SHP77 treated with DMSO at 0.1 percent for 48 hours (cell line): ENCODE data around the gene KLHL34.

Source experiments
- DNase-seq: peaks from one replicate; lab custom pipeline; 2025; lab: John Stamatoyannopoulos, UW

Gene KLHL34

GRCh38 chrX:21655901-21656586 lies 2.1 kb downstream of the KLHL34 start:
- no peak for DNase-seq

DNA sequence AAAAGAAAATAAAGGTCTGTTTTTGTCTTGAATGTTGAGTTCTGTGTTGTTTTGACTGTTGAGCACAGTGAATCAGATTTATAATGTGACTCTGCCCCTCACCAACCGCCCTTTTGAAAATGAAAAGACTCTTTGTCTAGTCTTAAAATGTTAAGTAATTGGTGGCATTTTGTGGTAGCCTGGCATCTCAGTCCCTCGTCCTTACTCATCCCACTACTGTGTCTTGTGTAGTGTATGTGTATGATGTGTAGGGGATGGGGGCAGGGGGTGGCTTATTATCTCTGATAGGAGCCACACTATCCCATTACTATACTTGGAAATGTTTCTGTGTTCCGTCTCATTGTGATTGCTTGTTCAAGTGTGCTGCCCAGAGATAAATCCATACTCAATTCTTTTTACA lies 12.2 kb downstream of the KLHL34 start:
- DNase-seq, result no peak

- no peak for DNase-seq
Measured at GRCh38 chrX:21645431-21645830, 12.7 kb downstream of the KLHL34 start.

DNA sequence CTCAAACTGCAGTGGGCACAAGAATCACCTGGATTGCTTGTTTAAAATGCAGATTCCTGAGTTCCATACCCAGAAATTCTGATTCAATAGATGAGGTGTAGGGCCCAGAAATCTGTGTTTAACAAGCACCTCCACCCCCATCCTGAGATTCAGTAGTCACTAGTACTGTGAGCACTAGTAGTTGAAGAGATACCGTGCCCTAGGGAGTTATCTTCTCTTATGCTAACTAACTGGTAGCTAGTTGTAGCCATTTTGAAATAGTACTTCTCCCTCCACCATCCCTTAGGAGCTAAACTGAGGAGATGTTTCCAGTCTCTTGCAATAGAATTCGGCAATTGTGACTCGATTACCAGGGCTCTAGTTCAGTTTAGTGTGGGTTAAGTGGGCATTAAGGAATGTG lies 18.4 kb downstream of the KLHL34 start:
- no peak for DNase-seq

DNA sequence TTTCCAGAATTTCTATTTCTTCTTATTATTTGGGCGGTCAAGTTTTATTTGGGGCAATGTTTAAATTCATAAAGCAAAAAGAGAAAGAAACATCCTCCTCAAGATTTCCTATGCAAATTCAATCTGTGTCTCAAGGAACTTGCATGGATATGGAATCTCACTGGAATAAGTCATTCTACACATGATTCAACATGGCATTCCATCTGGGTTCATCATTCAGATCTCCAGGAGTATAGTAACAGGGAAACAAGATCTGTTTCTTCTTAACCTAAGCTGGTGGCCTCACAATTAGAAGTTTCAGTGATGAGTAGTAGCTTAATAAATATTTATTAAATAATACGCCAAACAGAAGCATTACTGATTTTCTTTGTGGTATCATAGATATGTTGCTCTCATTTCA lies 19.8 kb downstream of the KLHL34 start:
- no peak for DNase-seq

DNA sequence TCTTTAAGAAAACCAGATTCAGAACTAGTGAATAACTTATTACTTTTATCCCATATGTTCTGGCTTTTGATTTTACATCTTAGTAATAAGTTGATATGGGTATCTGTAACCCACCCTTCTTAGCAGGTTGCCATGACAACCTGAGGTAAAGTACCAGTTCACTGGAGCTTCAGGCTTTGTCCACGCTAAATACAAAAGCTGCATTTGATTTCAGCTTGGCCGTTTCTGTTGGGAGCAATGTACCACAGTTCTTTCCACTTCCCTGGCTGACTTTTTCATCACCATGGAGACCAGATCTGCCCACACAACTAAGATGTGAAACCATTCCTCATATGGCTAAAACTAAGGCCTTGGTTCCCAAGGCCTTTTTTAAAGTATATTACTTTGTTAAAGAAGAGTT lies 26.1 kb downstream of the KLHL34 start:
- DNase-seq, result no peak

GRCh38 chrX:21623778-21624501 lies 34.2 kb downstream of the KLHL34 start:
- no peak for DNase-seq

DNA sequence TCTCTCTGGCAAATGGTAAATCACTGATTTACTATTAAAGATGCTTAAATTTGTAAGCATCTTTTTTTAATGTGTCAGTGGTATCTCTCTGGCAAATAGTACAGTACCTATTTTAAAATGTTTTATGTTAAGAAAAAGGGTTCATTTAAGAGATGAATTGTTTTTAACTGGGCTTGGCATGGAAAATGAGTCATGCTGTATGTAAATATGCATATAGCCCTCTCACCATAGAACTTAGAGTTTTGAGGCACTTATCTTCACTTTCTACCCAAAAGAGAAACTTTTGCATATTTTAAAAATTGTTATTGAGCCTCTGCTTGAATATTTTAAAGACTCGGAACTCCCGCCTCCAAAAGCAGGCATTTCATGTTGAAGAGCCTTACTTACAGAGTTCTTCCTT lies 37.9 kb downstream of the KLHL34 start:
- DNase-seq, result no peak

- no peak for DNase-seq
Measured at GRCh38 chrX:21616386-21616785, 41.7 kb downstream of the KLHL34 start.

GRCh38 chrX:21612154-21612553 lies 46.0 kb downstream of the KLHL34 start:
- no peak for DNase-seq

DNA sequence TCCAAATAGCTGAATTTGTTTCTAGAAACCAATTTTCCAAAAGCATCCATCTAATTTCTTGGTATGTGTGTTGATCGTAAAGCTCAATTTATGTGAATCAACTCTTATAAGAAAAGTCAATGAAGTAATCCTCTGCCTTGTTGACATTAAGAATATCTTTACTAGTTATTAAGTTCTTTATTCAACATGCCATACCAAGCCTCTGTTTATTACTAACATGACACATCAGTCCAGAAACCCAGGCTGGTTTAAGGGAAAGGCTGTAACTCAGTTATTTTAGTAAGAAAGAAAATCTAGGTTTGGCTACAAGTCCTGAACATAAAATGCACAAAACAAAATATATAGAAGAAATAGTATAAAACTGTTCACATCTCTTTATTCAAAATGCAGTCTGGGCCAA lies 48.0 kb downstream of the KLHL34 start:
- no peak for DNase-seq

- no peak for DNase-seq
Measured at GRCh38 chrX:21606002-21606401, 52.1 kb downstream of the KLHL34 start.
